Measurements from ENCODE around the gene NRXN3.

GRCh38 chr14:79378020-79378419 lies 1207.8 kb downstream of the NRXN3 start:
- TF ChIP-seq, protein P1, sequence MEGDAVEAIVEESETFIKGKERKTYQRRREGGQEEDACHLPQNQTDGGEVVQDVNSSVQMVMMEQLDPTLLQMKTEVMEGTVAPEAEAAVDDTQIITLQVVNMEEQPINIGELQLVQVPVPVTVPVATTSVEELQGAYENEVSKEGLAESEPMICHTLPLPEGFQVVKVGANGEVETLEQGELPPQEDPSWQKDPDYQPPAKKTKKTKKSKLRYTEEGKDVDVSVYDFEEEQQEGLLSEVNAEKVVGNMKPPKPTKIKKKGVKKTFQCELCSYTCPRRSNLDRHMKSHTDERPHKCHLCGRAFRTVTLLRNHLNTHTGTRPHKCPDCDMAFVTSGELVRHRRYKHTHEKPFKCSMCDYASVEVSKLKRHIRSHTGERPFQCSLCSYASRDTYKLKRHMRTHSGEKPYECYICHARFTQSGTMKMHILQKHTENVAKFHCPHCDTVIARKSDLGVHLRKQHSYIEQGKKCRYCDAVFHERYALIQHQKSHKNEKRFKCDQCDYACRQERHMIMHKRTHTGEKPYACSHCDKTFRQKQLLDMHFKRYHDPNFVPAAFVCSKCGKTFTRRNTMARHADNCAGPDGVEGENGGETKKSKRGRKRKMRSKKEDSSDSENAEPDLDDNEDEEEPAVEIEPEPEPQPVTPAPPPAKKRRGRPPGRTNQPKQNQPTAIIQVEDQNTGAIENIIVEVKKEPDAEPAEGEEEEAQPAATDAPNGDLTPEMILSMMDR (IDR thresholded peaks at IDR 0.05; ENCODE audit: low read length) = no peak
- TF ChIP-seq EZH2 (IDR thresholded peaks at IDR 0.05; ENCODE audit: borderline replicate concordance, low read length) = no peak

Data from OCI-LY1 (cell line).